SK-N-MC (cell line): ENCODE results near the gene SMYD4.

Experiments used
- DNase-seq: peaks from one replicate; pipeline ENCODE4 v3.0.0-alpha.2; 2011; ENCODE audit warnings: low read depth, low spot score
- H3K27ac ChIP-seq: fragments of 200-600 bp; sonication (generic); 2 replicates; pipeline ENCODE4 v1.5.1; 2016; ENCODE audit warnings: mixed run types
- H3K36me3 ChIP-seq: fragments of 200-600 bp; sonication (generic); 2 replicates; pipeline ENCODE4 v1.6.1; 2017; ENCODE audit warnings: antibody characterized with exemption, low read length, mixed read lengths; ENCODE audit not compliant: insufficient read depth
- H3K4me3 ChIP-seq: fragments of 200-600 bp; sonication (generic); 2 replicates; pipeline ENCODE4 v1.5.1; 2016
- H3K9ac ChIP-seq: fragments of 200-600 bp; sonication (generic); 2 replicates; pipeline ENCODE4 v1.8.0; 2017; ENCODE audit warnings: mixed run types, mixed read lengths; ENCODE audit not compliant: insufficient read length
- H3K9me3 ChIP-seq: fragments of 200-600 bp; sonication (generic); 2 replicates; pipeline ENCODE4 v1.6.1; 2017; ENCODE audit warnings: low read depth, mild to moderate bottlenecking, antibody characterized with exemption, low read length, moderate library complexity, mixed read lengths
- EZH2 ChIP-seq: fragments of 200-600 bp; sonication (generic); IDR thresholded peaks from one replicate; pipeline ENCODE4 v1.6.1; 2017; ENCODE audit warnings: antibody characterized with exemption
- FOXP2 ChIP-seq: optimal IDR thresholded peaks from 2 replicates; pipeline ENCODE3; 2011; ENCODE audit warnings: mild to moderate bottlenecking, moderate library complexity; ENCODE audit not compliant: insufficient read depth; ENCODE audit errors: extremely low read length, control extremely low read depth
- POLR2AphosphoS5 ChIP-seq: IDR thresholded peaks from 2 replicates; pipeline ENCODE4 v1.6.1; 2012; ENCODE audit warnings: mild to moderate bottlenecking, low read depth, low read length, borderline replicate concordance

SMYD4 gene

GRCh38 chr17:1852327-1852726 lies 22.6 kb upstream of the SMYD4 start:
- Histone ChIP-seq H3K9ac (no peak overlapping the region), H3K27ac (no peak overlapping the region), H3K4me3 (no peak overlapping the region), H3K36me3 (peaks cover 64% of the 10 kb centered on the region), H3K9me3 (no peaks in the 10 kb centered on the region)
- TF ChIP-seq FOXP2 (no peak), EZH2 (no peak), POLR2AphosphoS5 (no peak)
- DNase-seq: no peak

DNA sequence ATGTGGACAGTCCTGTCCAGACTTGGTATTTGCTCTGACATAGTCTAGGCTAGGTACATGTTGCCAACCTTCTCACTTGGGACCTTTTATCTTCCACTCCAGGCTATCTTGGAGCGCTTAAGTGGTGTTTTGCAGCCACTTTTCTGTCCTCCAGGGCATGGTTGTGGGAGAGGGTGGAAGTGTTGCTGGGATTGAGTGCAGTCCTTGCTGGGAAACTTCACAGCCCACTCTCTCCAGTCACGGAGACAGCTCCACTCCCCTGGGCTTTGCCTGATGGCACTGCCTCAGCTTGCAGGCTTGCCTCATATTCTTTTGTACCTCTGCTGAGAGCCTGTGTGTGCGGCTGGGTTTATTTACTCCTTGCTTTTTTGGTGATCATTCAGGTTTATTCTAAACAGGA lies 17.5 kb upstream of the SMYD4 start:
- DNase-seq: no peak
- Histone ChIP-seq H3K4me3 (no peak overlapping the region), H3K9ac (no peak overlapping the region), H3K27ac (peak overlapping the region; percentile 49; the same call in 1 of the 2 replicates), H3K9me3 (no peaks in the 10 kb centered on the region), H3K36me3 (peaks cover 67% of the 10 kb centered on the region)
- TF ChIP-seq POLR2AphosphoS5 (no peak), EZH2 (no peak), FOXP2 (no peak)

GRCh38 chr17:1843947-1844346 lies 14.2 kb upstream of the SMYD4 start:
- no peak overlapping the region for H3K9ac ChIP-seq
- H3K4me3 ChIP-seq: no peak overlapping the region
- no peak for TF ChIP-seq FOXP2
- TF ChIP-seq POLR2AphosphoS5: no peak
- no peak for TF ChIP-seq EZH2
- H3K9me3 ChIP-seq: no peaks in the 10 kb centered on the region
- DNase-seq: no peak
- 0 out of 2 replicates have a peak overlapping the region, but pooled peaks have one; percentile 21 for H3K27ac ChIP-seq
- H3K36me3 ChIP-seq: peaks cover 48% of the 10 kb centered on the region

DNA sequence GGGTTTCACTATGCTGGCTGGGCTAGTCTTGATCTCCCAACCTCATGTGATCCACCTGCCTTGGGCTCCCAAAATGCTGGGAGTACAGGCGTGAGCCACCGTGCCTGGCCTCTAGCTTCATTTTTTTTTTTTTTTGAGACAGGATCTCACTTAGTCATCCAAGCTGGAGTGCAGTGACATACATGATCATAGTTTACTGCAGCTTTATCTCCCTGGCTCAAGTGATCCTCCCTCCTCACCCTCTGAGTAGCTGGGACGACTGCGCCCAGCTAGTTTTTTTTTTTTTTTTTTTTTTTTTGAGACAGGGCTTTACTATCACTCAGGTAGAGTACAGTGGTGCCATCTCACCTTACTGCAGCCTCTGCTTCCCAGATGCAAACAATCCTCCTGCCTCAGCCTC lies 9.8 kb upstream of the SMYD4 start:
- TF ChIP-seq POLR2AphosphoS5: no peak
- no peak for TF ChIP-seq FOXP2
- TF ChIP-seq EZH2: no peak
- H3K27ac ChIP-seq: no peak overlapping the region
- H3K36me3 ChIP-seq: peaks cover 33% of the 10 kb centered on the region
- no peak overlapping the region for H3K4me3 ChIP-seq
- H3K9ac ChIP-seq: no peak overlapping the region
- no peak for DNase-seq
- H3K9me3 ChIP-seq: no peaks in the 10 kb centered on the region

DNA sequence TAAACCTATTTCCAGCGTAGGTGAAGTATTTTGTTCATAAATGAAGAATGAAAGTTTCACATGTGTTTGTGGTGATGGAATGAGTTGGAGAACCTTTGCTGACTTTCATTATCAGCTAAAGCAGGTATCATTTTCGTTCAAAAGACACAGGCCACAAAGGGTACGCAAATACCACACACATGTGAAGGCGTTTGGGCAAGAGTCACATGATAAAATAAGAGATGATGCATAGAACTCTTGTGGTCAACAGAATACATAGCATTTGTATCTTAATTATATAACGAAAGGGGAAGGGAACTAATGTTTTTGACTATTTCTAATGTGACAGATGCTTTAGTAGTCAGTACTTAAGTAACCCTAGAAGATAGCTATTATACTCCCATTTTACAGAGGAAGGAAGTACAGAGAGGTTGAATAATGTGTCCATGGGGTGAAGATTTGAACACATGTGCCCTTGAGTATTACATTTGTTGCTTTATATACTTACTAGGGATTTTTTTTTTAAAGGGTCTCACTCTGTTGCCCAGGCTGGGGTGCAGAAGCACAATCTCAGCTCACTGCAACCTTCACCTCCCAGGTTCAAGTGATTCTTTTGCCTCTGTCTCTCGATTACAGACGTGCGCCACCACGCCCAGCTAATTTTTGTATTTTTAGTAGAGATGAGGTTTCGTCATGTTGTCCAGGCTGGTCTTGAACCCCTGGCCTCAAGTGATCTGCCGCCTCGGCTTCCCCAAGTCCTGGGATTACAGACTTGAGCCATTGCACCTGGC lies 4.9 kb upstream of the SMYD4 start:
- Histone ChIP-seq H3K4me3 (no peak overlapping the region), H3K9me3 (no peaks in the 10 kb centered on the region), H3K9ac (no peak overlapping the region), H3K36me3 (peaks cover 17% of the 10 kb centered on the region), H3K27ac (no peak overlapping the region)
- DNase-seq: no peak
- TF ChIP-seq POLR2AphosphoS5: no peak
- no peak for TF ChIP-seq EZH2
- TF ChIP-seq FOXP2: no peak

DNA sequence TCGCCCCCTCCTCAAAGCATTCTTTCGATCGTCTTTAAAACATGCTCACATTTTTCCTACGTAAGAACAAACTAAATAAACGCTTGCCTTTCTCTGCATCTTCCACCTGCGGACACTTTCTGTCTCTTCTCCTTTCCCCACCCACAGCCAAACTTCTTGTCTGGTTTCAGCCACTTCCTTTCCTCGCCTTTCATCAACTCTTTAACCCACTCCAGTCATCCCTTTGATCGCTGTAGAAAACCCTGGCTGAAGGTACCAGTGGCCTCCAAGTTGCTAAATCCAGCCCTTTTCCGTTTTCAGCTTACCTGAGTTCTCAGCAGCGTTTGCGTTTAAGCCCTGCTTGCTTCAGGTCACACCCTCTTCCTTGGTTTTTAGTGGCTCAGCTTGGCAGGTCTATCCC lies 586 bp upstream of the SMYD4 start:
- Histone ChIP-seq H3K4me3 (peak overlapping the region; percentile 99), H3K9me3 (no peaks in the 10 kb centered on the region), H3K27ac (no peak overlapping the region), H3K36me3 (peaks cover 28% of the 10 kb centered on the region), H3K9ac (peak overlapping the region; percentile 94)
- TF ChIP-seq POLR2AphosphoS5 (no peak), FOXP2 (no peak), EZH2 (no peak)
- no peak for DNase-seq

DNA sequence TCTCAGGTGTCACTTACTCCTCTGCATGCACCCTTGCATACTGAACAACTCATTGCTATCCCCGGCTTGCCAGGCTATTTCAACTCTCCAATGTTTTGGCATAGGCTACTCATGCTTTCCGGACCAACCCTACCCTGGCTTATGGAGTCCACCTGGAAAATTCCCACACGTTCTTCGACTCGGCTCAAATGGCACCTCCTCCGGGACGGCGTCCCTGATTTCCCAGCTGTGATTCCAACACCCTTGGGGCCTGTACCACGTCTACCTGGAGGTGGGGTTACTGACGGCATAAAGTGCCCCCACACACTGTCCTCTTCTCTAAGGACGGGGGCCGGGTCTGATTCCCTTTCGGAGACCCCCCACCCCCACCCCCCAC lies 498 bp downstream of the SMYD4 start:
- Histone ChIP-seq H3K27ac (peak overlapping the region; percentile 71; the same call in 1 of the 2 replicates), H3K36me3 (peaks cover 31% of the 10 kb centered on the region), H3K9ac (peak overlapping the region; percentile 94), H3K9me3 (no peaks in the 10 kb centered on the region), H3K4me3 (peak overlapping the region; percentile 99)
- TF ChIP-seq FOXP2 (no peak), EZH2 (no peak), POLR2AphosphoS5 (no peak)
- DNase-seq: no peak

DNA sequence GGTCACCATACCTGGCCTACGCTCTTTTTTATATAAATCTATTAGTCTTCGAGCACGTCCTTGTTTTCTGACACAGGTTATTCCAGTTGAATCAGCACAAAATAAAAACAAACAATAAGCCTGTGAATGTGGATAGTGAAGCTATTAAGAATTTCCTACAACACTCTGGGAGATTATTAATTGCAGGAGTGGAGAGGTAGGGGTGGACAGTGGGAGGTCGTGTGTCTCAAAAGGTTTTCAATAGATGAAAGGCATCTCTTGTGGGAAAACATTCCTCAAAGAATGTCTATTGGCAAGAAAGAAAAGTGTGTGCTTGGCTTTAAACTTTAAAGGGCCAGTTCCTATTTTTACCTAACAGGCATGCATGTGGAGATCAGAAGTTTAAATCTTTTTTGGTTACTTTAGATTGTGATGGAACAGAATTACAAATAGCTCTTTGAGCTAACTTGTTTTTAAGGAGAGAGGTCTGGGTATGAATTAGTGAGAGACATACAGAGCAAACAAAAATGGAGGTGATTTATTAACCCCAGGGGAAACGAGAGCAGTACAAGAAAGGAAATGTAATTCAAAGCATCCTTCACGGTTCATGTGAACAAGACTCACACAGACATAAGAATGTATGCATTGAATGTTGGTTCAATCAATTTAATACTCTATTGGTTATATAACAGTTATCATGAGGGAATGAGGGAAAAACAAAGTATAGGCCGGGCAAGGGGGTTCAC lies 9.0 kb downstream of the SMYD4 start:
- peaks cover 43% of the 10 kb centered on the region for H3K36me3 ChIP-seq
- H3K9me3 ChIP-seq: no peaks in the 10 kb centered on the region
- H3K4me3 ChIP-seq: no peak overlapping the region
- H3K9ac ChIP-seq: no peak overlapping the region
- H3K27ac ChIP-seq: peak overlapping the region; percentile 62
- TF ChIP-seq FOXP2: no peak
- DNase-seq: no peak
